Transverse colon (tissue), 3 donors: Measurements from ENCODE around the gene CPT1A.

Source experiments
- POLR2A ChIP-seq: fragments of 450-650 bp; IDR thresholded peaks from one replicate; pipeline ENCODE4 v1.6.1; 2016; ENCODE audit warnings: antibody characterized with exemption, mild to moderate bottlenecking, moderate library complexity
- TF ChIP-seq, protein P1 (sequence below), 5 experiments: fragments of 200-600 bp in 3 of 5; fragments of 450-650 bp in 2 of 5; sonication (generic) in 3 of 5; IDR thresholded peaks; 1 replicate in 2 of 5; 2 replicates in 3 of 5; pipeline ENCODE4 v1.5.1; 2016 to 2017; ENCODE audit warnings: antibody characterized with exemption in 5 of 5, inconsistent platforms in 3 of 5, mild to moderate bottlenecking in 2 of 5, moderate library complexity in 1 of 5

DNA sequence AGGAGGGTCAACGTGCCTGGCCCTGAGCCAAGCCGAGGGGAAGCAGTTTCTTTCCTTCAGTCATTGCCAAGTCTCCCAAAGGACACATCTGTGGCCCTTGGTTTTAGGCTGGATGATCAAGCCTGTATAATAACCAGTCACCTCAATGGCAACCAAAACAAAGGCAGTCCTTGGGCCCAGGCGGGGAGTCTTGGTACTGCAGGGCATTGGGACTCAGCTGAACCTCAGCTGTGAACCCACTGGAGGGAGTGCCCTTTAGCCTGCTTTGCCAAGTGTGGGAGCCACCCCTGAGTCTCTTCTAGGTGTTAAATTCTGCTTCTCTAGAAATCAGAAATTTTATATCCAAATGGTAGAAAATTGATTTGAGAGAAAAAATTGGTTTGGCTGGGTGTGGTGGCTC lies 36.9 kb downstream of the CPT1A start:
- TF ChIP-seq, protein P1, sequence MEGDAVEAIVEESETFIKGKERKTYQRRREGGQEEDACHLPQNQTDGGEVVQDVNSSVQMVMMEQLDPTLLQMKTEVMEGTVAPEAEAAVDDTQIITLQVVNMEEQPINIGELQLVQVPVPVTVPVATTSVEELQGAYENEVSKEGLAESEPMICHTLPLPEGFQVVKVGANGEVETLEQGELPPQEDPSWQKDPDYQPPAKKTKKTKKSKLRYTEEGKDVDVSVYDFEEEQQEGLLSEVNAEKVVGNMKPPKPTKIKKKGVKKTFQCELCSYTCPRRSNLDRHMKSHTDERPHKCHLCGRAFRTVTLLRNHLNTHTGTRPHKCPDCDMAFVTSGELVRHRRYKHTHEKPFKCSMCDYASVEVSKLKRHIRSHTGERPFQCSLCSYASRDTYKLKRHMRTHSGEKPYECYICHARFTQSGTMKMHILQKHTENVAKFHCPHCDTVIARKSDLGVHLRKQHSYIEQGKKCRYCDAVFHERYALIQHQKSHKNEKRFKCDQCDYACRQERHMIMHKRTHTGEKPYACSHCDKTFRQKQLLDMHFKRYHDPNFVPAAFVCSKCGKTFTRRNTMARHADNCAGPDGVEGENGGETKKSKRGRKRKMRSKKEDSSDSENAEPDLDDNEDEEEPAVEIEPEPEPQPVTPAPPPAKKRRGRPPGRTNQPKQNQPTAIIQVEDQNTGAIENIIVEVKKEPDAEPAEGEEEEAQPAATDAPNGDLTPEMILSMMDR (IDR thresholded peaks at IDR 0.05): no peak
- no peak for TF ChIP-seq POLR2A
